Muscle layer of duodenum (tissue), 2 donors: ENCODE data around the gene CCDC112.
"Not testable (repeated sequence)": the region's sequence is repeated elsewhere in the genome, so short reads cannot be mapped to it uniquely, and the experiment has no call there.

Source experiments
- H3K27ac ChIP-seq: one replicate; pipeline ENCODE4 v1.7.0; 2013; ENCODE audit warnings: mild to moderate bottlenecking, low read length
- H3K27me3 ChIP-seq: one replicate; pipeline ENCODE4 v1.7.0; 2013; ENCODE audit warnings: low read depth, mild to moderate bottlenecking, control low read depth, low read length
- H3K36me3 ChIP-seq, 2 donors: one replicate each; pipeline ENCODE4 v1.7.0; 2013; ENCODE audit warnings: low read length in 2 of 2, control low read depth in 1 of 2, mild to moderate bottlenecking in 1 of 2; ENCODE audit not compliant: insufficient read depth in 2 of 2, control insufficient read depth in 1 of 2
- H3K4me1 ChIP-seq, 2 donors: one replicate each; pipeline ENCODE4 v1.7.0; 2013; ENCODE audit warnings: low read length in 2 of 2, mild to moderate bottlenecking in 2 of 2, control low read depth in 1 of 2, moderate library complexity in 1 of 2; ENCODE audit not compliant: insufficient read depth in 2 of 2, control insufficient read depth in 1 of 2
- H3K4me3 ChIP-seq, 2 donors: one replicate each; pipeline ENCODE4 v1.7.0; 2013; ENCODE audit warnings: low read length in 2 of 2, low read depth in 1 of 2, mild to moderate bottlenecking in 1 of 2
- H3K9me3 ChIP-seq, 2 donors: one replicate each; pipeline ENCODE4 v1.7.0; 2013; ENCODE audit warnings: low read length in 2 of 2, control low read depth in 1 of 2, mild to moderate bottlenecking in 1 of 2; ENCODE audit not compliant: control insufficient read depth in 1 of 2
- donor health status: healthy.

CCDC112 gene

GRCh38 chr5:115333164-115333563 lies 36.7 kb upstream of the CCDC112 start:
- no peaks in the 10 kb centered on the region for H3K9me3 ChIP-seq
- H3K27ac ChIP-seq = no peak overlapping the region
- no peak overlapping the region for H3K4me3 ChIP-seq
- no peaks in the 10 kb centered on the region for H3K4me1 ChIP-seq
- no peaks in the 10 kb centered on the region for H3K36me3 ChIP-seq
- no peaks in the 10 kb centered on the region for H3K27me3 ChIP-seq

- no peak overlapping the region for H3K27ac ChIP-seq
- no peaks in the 10 kb centered on the region for H3K9me3 ChIP-seq
- H3K4me1 ChIP-seq = no peaks in the 10 kb centered on the region
- H3K36me3 ChIP-seq = no peaks in the 10 kb centered on the region
- H3K4me3 ChIP-seq = no peak overlapping the region
- no peaks in the 10 kb centered on the region for H3K27me3 ChIP-seq
Measured at GRCh38 chr5:115330830-115331229, 34.4 kb upstream of the CCDC112 start.

DNA sequence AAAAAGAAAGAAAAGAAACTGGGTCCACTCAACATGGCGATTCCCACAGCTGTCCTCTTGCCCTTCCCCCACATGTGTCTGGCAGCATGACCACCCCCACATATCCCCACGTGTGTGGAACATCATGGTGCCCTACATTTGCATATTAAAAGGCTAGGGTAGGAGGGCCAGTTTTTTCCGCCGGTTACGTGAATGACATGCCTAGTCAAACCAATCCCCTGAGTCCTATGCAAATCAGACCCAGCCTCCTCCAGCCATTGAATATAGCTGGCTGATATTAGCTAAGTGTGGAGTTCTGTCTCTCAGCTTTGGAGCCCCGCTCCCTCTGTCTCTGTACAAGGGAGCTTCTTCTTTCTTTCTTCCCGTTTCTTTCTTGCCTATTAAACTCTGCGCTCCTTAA lies 33.0 kb upstream of the CCDC112 start:
- Histone ChIP-seq H3K9me3 (no peaks in the 10 kb centered on the region), H3K4me1 (no peaks in the 10 kb centered on the region), H3K27me3 (no peaks in the 10 kb centered on the region), H3K36me3 (no peaks in the 10 kb centered on the region), H3K4me3 (no peak overlapping the region), H3K27ac (no peak overlapping the region)

GRCh38 chr5:115328617-115329274 lies 32.3 kb upstream of the CCDC112 start:
- not testable (repeated sequence) for H3K27ac ChIP-seq, H3K36me3 ChIP-seq, H3K4me1 ChIP-seq, H3K9me3 ChIP-seq, H3K27me3 ChIP-seq, H3K4me3 ChIP-seq

DNA sequence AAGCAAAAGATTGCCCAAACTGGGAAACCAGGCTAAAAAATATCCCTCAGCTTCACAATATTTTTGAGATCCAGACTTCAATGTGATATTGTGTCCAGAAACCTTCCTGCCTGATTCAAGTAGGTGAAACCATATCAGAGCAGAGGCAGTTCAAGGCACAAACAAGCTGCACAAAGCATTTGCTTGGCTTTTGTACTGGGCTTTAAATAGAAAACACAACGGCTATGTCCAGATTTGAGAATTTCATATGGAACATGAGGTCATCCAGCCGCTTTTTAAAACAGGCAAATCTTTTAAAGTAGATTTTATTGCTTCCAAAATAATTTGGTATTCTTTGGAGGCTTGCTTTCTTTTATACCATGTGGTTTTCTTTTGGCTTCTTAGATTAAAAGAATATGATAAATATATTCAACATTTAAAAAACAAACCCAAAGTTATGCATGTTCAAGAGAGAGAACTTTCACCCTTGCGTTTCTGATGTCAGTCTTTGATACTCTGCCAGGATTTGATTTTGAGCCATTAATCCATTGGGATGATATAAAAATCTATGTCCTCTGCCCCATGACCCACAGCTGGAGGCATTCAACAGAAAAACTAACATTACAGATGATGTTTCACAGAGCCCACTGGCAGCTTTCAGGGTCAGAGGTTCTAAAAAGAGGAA lies 29.0 kb upstream of the CCDC112 start:
- Histone ChIP-seq H3K36me3 (no peaks in the 10 kb centered on the region), H3K27ac (no peak overlapping the region), H3K27me3 (no peaks in the 10 kb centered on the region), H3K4me1 (no peaks in the 10 kb centered on the region), H3K9me3 (no peaks in the 10 kb centered on the region), H3K4me3 (no peak overlapping the region)

GRCh38 chr5:115324021-115324420 lies 27.6 kb upstream of the CCDC112 start:
- Histone ChIP-seq H3K27ac (no peak overlapping the region), H3K27me3 (no peaks in the 10 kb centered on the region), H3K36me3 (no peaks in the 10 kb centered on the region), H3K4me1 (no peaks in the 10 kb centered on the region), H3K4me3 (no peak overlapping the region), H3K9me3 (no peaks in the 10 kb centered on the region)

GRCh38 chr5:115322729-115323128 lies 26.3 kb upstream of the CCDC112 start:
- Histone ChIP-seq H3K27ac (no peak overlapping the region), H3K36me3 (no peaks in the 10 kb centered on the region), H3K4me3 (no peak overlapping the region), H3K9me3 (no peaks in the 10 kb centered on the region), H3K27me3 (no peaks in the 10 kb centered on the region), H3K4me1 (no peaks in the 10 kb centered on the region)

- no peaks in the 10 kb centered on the region for H3K9me3 ChIP-seq
- H3K27ac ChIP-seq = no peak overlapping the region
- no peaks in the 10 kb centered on the region for H3K27me3 ChIP-seq
- H3K4me1 ChIP-seq = no peaks in the 10 kb centered on the region
- H3K4me3 ChIP-seq = no peak overlapping the region
- no peaks in the 10 kb centered on the region for H3K36me3 ChIP-seq
Measured at GRCh38 chr5:115321309-115321708, 24.9 kb upstream of the CCDC112 start.

DNA sequence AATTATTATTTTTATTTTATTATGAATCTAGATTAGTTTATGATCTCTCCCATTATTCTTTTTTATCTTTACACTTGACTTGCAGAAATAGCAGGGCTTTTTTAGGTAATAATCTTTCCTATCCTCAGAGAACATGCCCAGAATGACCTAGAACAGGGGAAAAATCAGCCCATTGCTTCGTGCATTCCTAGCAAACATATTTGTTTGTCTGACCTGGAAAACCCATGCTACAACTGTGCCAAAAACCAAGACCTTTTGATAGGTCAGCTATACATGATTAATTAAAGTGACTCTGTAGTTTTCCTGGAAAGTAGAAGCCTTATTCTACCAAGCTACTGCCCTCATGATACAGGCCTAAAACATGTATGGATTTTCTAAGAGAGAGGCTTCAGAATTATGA lies 24.1 kb upstream of the CCDC112 start:
- Histone ChIP-seq H3K4me1 (no peaks in the 10 kb centered on the region), H3K36me3 (no peaks in the 10 kb centered on the region), H3K27ac (no peak overlapping the region), H3K27me3 (no peaks in the 10 kb centered on the region), H3K9me3 (no peaks in the 10 kb centered on the region), H3K4me3 (no peak overlapping the region)

GRCh38 chr5:115320006-115320405 lies 23.6 kb upstream of the CCDC112 start:
- Histone ChIP-seq H3K27ac (no peak overlapping the region), H3K36me3 (no peaks in the 10 kb centered on the region), H3K4me3 (no peak overlapping the region), H3K27me3 (no peaks in the 10 kb centered on the region), H3K9me3 (no peaks in the 10 kb centered on the region), H3K4me1 (no peaks in the 10 kb centered on the region)

DNA sequence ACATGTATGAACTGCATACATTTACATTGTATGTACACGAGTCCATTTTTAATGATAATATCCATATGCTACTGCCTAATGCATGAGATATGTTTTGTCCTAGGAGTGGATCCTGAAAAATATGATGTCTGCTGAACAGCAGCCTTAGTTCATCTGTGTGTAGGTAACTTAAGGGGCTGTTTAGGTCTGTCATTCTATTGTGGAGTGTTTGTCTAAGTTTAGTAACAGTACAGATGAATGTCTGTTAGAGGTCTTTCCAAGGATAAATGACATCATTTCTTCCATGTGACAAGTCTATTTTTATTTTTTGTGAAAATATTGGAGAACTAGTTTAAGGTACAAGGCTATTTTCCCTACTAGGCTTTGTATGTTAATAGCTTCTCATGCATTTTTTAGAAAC lies 22.6 kb upstream of the CCDC112 start:
- Histone ChIP-seq H3K4me3 (no peak overlapping the region), H3K9me3 (no peaks in the 10 kb centered on the region), H3K36me3 (no peaks in the 10 kb centered on the region), H3K27ac (no peak overlapping the region), H3K4me1 (no peaks in the 10 kb centered on the region), H3K27me3 (no peaks in the 10 kb centered on the region)

GRCh38 chr5:115317736-115318135 lies 21.3 kb upstream of the CCDC112 start:
- Histone ChIP-seq H3K9me3 (no peaks in the 10 kb centered on the region), H3K27me3 (no peaks in the 10 kb centered on the region), H3K27ac (no peak overlapping the region), H3K36me3 (no peaks in the 10 kb centered on the region), H3K4me3 (no peak overlapping the region), H3K4me1 (no peaks in the 10 kb centered on the region)
